Glomerular visceral epithelial cell (primary cell): Measurements from ENCODE around the gene LATS2.

ENCODE experiments used
- DNase-seq: peaks from one replicate; pipeline ENCODE4 v3.0.0-alpha.2; 2016; ENCODE audit errors: extremely low spot score

The LATS2 gene

GRCh38 chr13:20993661-20994440, 67.5 kb downstream of the LATS2 start:
- DNase-seq: peak; percentile 99

- no peak for DNase-seq
Measured at GRCh38 chr13:20993211-20993610, 68.2 kb downstream of the LATS2 start.

GRCh38 chr13:20991741-20992520, 69.5 kb downstream of the LATS2 start:
- DNase-seq: no peak

- no peak for DNase-seq
Measured at GRCh38 chr13:20990910-20991525, 70.4 kb downstream of the LATS2 start.

- DNase-seq: no peak
Measured at GRCh38 chr13:20989656-20990321, 71.6 kb downstream of the LATS2 start.

- DNase-seq: no peak
Measured at GRCh38 chr13:20988909-20989655, 72.3 kb downstream of the LATS2 start.

- no peak for DNase-seq
Measured at GRCh38 chr13:20988033-20988908, 73.1 kb downstream of the LATS2 start.

GRCh38 chr13:20987599-20987998, 73.8 kb downstream of the LATS2 start:
- DNase-seq: no peak

GRCh38 chr13:20984879-20985278, 76.5 kb downstream of the LATS2 start:
- no peak for DNase-seq

GRCh38 chr13:20983386-20983785, 78.0 kb downstream of the LATS2 start:
- DNase-seq: no peak

GRCh38 chr13:20981370-20982095, 79.9 kb downstream of the LATS2 start:
- no peak for DNase-seq

- no peak for DNase-seq
Measured at GRCh38 chr13:20980899-20981298, 80.5 kb downstream of the LATS2 start.

- no peak for DNase-seq
Measured at GRCh38 chr13:20980430-20980829, 81.0 kb downstream of the LATS2 start.

- DNase-seq: no peak
Measured at GRCh38 chr13:20977394-20977793, 84.0 kb downstream of the LATS2 start.

- DNase-seq: no peak
Measured at GRCh38 chr13:20974981-20975585, 86.3 kb downstream of the LATS2 start.

- no peak for DNase-seq
Measured at GRCh38 chr13:20973886-20974425, 87.4 kb downstream of the LATS2 start.

- no peak for DNase-seq
Measured at GRCh38 chr13:20972731-20973130, 88.7 kb downstream of the LATS2 start.

GRCh38 chr13:20969182-20969581, 92.2 kb downstream of the LATS2 start:
- DNase-seq: no peak

GRCh38 chr13:20968745-20969144, 92.6 kb downstream of the LATS2 start:
- DNase-seq: no peak
